ENCODE data around the gene AZIN2. TPM values are rescaled to one million over a fixed set of nuclear protein-coding genes. Genes with fewer than 3 reads are reported as not detected.

AZIN2 gene
- total and polyA plus RNA-seq, 9 of the 15 experiments (the other 6 are each of a cell fraction or from before 2014, with no cell fraction given) = 0.06 to 0.91 (median 0.42) TPM; not detected in 2

DNA sequence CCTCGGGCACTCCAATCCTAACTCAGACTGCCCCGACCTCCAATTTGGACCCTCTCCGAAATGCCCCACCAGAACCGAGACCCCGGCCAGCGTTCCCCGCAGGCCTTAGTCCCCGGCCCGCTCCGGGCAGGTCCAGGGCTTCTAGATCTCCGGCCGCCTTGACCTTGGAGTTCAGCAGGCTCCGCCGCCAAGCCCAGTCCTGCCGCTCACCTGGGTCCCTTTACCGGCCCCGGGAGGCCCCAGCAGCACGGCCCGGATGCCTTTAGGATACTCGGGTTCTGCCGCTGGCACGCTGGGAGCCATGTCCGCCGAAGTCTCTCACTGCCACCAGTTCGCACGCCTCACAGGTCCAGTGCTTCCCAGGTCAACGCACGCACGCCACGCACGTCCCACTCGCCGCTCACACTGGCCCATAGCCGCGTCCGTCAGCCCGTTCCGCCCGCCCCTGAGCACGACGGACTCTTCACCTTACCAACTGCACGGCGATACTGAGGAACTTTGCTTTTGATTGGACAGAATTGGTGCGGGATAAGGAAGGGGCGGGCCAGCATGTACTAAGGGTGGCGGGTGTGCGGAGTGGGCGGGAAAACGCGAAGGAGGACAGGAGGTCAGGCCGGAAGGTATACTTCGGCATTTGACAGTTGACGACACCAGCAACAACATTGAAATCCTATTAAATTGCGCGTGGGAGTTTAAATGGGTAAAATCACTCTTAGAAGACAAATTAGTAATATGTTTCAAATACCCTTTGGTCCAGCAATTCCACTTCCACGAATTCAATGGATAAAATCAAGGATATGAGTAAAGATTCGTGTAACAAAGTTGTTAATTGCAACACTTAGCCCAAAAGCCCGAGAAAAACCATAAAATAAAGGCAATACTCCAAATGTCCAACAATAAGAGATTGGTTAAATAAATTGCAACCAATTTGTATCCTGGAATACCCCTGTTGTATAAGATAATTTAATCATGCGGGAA is 44.1 kb upstream of the AZIN2 start, which contains the start of gene AK2 (continued):
- TF ChIP-seq, protein P1, sequence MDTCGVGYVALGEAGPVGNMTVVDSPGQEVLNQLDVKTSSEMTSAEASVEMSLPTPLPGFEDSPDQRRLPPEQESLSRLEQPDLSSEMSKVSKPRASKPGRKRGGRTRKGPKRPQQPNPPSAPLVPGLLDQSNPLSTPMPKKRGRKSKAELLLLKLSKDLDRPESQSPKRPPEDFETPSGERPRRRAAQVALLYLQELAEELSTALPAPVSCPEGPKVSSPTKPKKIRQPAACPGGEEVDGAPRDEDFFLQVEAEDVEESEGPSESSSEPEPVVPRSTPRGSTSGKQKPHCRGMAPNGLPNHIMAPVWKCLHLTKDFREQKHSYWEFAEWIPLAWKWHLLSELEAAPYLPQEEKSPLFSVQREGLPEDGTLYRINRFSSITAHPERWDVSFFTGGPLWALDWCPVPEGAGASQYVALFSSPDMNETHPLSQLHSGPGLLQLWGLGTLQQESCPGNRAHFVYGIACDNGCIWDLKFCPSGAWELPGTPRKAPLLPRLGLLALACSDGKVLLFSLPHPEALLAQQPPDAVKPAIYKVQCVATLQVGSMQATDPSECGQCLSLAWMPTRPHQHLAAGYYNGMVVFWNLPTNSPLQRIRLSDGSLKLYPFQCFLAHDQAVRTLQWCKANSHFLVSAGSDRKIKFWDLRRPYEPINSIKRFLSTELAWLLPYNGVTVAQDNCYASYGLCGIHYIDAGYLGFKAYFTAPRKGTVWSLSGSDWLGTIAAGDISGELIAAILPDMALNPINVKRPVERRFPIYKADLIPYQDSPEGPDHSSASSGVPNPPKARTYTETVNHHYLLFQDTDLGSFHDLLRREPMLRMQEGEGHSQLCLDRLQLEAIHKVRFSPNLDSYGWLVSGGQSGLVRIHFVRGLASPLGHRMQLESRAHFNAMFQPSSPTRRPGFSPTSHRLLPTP (IDR thresholded peaks at IDR 0.05; ENCODE audit: borderline replicate concordance, extremely low read depth, insufficient read length) = no peak
- peak; percentile 58 for TF ChIP-seq TAF9B (IDR thresholded peaks at IDR 0.05; ENCODE audit: partially characterized antibody)
- TF ChIP-seq KDM2B (CRISPR knock-in tag; IDR thresholded peaks at IDR 0.05) = no peak
- no peak for TF ChIP-seq CHD1 (IDR thresholded peaks at IDR 0.05; ENCODE audit: low read length)
- TF ChIP-seq EHMT2 (IDR thresholded peaks at IDR 0.05) = no peak
- peak; percentile 72; the same call in 1 of the 2 replicates for TF ChIP-seq PHF8 (IDR thresholded peaks at IDR 0.05; ENCODE audit: borderline replicate concordance, low read length)
- TF ChIP-seq, protein P2, sequence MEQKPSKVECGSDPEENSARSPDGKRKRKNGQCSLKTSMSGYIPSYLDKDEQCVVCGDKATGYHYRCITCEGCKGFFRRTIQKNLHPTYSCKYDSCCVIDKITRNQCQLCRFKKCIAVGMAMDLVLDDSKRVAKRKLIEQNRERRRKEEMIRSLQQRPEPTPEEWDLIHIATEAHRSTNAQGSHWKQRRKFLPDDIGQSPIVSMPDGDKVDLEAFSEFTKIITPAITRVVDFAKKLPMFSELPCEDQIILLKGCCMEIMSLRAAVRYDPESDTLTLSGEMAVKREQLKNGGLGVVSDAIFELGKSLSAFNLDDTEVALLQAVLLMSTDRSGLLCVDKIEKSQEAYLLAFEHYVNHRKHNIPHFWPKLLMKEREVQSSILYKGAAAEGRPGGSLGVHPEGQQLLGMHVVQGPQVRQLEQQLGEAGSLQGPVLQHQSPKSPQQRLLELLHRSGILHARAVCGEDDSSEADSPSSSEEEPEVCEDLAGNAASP (IDR thresholded peaks at IDR 0.05) = no peak
- TF ChIP-seq STAT5B (CRISPR knock-in tag; IDR thresholded peaks at IDR 0.05) = no peak
- TF ChIP-seq, protein P3, sequence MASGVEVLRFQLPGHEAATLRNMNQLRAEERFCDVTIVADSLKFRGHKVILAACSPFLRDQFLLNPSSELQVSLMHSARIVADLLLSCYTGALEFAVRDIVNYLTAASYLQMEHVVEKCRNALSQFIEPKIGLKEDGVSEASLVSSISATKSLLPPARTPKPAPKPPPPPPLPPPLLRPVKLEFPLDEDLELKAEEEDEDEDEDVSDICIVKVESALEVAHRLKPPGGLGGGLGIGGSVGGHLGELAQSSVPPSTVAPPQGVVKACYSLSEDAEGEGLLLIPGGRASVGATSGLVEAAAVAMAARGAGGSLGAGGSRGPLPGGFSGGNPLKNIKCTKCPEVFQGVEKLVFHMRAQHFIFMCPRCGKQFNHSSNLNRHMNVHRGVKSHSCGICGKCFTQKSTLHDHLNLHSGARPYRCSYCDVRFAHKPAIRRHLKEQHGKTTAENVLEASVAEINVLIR (CRISPR knock-in tag; IDR thresholded peaks at IDR 0.05) = peak; percentile 77
- TF ChIP-seq SMARCA5 (IDR thresholded peaks at IDR 0.05) = no peak
- TF ChIP-seq, protein P4, sequence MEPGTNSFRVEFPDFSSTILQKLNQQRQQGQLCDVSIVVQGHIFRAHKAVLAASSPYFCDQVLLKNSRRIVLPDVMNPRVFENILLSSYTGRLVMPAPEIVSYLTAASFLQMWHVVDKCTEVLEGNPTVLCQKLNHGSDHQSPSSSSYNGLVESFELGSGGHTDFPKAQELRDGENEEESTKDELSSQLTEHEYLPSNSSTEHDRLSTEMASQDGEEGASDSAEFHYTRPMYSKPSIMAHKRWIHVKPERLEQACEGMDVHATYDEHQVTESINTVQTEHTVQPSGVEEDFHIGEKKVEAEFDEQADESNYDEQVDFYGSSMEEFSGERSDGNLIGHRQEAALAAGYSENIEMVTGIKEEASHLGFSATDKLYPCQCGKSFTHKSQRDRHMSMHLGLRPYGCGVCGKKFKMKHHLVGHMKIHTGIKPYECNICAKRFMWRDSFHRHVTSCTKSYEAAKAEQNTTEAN (CRISPR knock-in tag; IDR thresholded peaks at IDR 0.05) = peak; percentile 88; the same call in 1 of the 2 replicates
- no peak; the same call in 1 of the 2 replicates for TF ChIP-seq ZNF76 (CRISPR knock-in tag; IDR thresholded peaks at IDR 0.05; ENCODE audit: borderline replicate concordance)
- TF ChIP-seq, protein P5, sequence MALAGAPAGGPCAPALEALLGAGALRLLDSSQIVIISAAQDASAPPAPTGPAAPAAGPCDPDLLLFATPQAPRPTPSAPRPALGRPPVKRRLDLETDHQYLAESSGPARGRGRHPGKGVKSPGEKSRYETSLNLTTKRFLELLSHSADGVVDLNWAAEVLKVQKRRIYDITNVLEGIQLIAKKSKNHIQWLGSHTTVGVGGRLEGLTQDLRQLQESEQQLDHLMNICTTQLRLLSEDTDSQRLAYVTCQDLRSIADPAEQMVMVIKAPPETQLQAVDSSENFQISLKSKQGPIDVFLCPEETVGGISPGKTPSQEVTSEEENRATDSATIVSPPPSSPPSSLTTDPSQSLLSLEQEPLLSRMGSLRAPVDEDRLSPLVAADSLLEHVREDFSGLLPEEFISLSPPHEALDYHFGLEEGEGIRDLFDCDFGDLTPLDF (CRISPR knock-in tag; IDR thresholded peaks at IDR 0.05) = peak; percentile 98
- no peak; the same call in 1 of the 2 replicates for TF ChIP-seq OTX1 (CRISPR knock-in tag; IDR thresholded peaks at IDR 0.05)
- TF ChIP-seq KLF1 (tag; IDR thresholded peaks at IDR 0.05) = peak; percentile 77
- TF ChIP-seq, protein P6, sequence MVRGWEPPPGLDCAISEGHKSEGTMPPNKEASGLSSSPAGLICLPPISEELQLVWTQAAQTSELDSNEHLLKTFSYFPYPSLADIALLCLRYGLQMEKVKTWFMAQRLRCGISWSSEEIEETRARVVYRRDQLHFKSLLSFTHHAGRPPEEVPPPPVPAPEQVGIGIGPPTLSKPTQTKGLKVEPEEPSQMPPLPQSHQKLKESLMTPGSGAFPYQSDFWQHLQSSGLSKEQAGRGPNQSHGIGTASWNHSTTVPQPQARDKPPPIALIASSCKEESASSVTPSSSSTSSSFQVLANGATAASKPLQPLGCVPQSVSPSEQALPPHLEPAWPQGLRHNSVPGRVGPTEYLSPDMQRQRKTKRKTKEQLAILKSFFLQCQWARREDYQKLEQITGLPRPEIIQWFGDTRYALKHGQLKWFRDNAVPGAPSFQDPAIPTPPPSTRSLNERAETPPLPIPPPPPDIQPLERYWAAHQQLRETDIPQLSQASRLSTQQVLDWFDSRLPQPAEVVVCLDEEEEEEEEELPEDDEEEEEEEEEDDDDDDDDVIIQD (CRISPR knock-in tag; IDR thresholded peaks at IDR 0.05) = no peak
- TF ChIP-seq ZNF830 (CRISPR knock-in tag; IDR thresholded peaks at IDR 0.05) = no peak

Measured in K562 (cell line).